HS-5 (cell line): ENCODE measurements around the gene CCND1.
A peak's percentile ranks its signal among the peaks of the same experiment; 100 is the strongest.
"Not testable (repeated sequence)": the region's sequence is repeated elsewhere in the genome, so short reads cannot be mapped to it uniquely, and the experiment has no call there.

Experiments
- DNase-seq: peaks from one replicate; pipeline ENCODE4 v3.0.0-alpha.2; 2012; ENCODE audit warnings: low read depth

CCND1 gene

DNA sequence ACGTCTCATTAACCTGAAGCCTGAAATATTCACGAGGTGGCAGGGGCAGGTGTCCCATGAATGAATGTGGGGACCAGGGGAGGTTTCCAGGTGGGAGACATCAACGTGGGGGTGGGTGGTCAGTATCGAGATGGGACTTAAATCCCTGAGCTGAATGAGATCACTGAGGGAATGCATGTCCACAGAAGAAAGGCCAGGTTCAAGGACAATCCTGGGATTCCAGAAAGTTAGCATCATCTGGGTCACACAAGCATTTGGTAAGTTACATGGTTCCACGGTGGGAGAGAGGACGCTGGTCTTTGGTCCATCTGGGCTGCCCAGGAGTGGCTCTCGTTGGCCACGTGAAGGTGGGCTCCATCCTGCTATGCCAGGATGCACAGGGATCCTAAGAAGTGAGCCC lies 22.7 kb upstream of the CCND1 start:
- DNase-seq = no peak

DNA sequence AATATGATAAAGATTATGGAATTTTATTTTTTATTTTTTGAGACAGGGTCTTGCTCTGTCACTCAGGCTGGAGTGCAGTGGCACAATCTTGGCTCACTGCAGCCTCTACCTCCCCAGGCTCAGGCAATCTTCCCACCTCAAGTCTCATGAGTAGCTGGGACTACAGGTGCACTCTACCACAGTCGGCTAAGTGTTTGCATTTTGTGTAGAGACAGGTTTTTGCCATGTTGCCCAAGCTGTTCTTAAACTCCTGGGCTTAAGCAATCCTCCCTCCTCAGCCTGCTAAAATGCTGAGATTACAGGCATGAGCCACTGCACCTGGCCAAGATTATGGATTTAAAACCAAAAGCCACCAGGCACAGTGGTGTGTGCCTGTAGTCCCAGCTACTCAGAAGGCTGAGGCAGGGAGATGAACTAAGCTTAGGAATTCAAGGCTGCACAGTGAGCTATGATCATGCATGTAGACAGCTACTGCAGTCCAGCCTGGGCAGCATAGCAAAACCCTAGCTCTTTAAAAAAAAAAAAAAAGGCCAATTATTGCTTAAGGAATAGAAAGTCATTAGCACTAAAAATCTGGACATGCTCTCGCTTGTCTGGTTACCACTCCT lies 20.2 kb upstream of the CCND1 start:
- DNase-seq = no peak

DNA sequence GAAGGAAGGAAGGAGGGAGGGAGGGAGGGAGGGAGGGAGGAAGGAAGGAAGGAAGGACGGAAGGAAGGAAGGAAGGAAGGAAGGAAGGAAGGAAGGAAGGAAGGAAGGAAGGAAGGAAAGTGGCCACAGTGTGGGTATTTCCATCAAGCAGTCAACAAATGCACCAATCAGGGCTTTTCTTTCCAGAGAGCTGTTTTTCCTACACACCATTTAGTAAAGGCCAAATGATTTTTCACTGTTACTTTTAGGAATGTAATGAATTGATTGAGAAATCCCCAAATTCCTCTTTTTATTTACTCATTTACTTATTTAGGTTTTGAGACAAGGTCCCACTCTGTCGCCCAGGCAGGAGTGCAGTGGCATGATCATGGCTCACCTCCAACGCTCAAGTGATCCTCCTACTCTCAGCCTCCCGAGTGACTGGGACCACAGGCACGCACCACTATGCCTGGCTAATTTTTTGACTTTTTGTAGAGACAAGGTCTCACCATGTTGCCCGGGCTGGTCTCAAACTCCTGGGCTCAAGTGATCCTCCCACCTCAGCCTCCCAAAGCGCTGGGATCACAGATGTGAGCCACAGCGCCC lies 18.8 kb upstream of the CCND1 start:
- DNase-seq = not testable (repeated sequence)

DNA sequence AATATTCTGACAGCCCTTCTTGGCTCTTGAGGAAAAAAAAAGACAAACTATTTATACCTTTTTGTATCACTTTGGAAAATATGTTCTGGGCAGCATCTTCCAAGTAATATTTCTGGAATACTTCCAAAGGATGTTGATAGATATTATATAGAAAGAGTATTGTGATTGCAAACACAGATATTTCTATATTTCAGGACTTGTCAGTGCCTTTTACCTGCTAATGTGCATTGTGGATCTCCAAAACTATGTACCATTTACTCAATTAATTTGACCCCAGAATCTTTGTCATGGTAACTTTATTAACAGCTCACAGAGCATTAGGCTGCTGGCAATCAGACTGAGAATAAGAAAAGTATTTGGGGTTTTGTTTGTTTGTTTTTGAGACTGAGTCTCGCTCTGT lies 16.7 kb upstream of the CCND1 start:
- no peak for DNase-seq

DNA sequence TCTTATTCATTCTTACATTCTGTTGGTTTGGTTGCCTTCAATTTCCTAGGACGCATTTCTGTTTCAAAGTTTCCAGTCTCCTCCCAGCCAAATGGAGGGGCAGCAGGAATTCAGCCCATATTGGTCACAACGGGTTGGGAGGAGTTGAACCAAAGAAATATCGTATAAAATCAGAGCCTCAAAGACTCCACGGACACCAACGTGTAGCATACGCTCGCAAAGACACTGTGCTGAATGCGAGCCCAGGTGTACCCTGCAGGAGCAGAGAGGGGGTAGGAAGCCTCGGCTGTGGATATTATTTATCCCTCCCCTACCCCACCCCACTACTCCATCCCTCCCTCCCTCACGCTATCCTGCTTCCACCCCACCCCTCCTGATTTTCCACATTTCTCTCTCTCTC lies 15.5 kb upstream of the CCND1 start:
- no peak for DNase-seq

DNA sequence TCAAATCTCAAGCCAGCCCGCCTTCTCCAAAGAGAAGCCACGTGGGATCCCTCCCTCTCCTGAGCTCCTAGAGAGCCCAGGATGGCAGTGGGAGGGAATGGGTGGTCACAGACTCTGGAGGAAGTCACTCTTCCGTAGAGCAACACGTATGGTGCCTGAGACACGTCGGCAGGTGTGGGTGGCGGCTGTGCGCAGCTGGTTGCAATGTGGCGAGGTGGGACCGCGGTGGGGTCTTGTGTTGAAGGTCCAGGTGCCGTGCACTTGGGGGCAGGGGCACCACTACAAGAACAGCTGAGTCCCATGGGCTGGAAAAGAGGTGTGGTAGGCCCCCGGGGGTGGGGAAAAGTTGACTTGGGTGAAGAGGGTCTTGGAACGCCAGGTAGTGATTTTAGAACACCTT lies 13.4 kb upstream of the CCND1 start:
- no peak for DNase-seq

DNA sequence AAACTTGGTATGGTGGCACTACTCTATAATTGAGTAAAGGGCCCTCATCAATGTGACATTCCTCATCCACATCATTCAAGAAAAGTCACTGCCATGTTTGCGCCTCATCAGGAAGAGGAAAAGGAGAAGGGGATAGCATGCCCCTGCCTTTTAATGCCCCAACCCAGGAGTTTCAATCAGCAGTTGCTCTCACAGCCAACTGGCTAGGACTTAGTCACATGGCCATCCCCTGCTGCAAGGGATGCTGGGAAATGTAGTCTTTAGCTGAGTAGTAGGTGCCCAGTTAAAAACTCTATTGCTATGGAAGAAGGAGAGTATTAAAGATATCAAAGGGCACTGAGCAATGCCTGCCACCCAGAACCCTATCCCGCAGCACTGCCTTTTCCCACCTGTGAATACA lies 10.9 kb upstream of the CCND1 start:
- no peak for DNase-seq

DNA sequence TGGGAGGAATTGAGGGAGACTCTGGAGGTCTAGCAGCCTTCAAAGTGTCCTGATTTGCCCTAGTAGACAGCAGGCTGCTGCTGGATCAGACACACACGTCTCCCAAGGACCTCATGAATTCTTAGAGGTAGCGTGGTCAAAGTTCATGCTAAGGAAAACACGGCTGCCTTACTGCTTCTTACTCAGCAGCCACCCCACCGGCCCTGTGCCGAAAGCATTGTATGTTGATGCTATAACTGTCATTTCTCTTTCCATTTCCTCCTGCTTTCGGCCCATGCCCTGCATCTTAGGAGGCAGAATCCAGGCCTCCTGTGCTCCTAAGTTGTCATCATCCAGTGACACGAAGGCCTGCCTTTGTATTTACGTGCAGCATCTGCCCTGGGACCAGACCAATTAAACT lies 10.5 kb upstream of the CCND1 start:
- no peak for DNase-seq

DNA sequence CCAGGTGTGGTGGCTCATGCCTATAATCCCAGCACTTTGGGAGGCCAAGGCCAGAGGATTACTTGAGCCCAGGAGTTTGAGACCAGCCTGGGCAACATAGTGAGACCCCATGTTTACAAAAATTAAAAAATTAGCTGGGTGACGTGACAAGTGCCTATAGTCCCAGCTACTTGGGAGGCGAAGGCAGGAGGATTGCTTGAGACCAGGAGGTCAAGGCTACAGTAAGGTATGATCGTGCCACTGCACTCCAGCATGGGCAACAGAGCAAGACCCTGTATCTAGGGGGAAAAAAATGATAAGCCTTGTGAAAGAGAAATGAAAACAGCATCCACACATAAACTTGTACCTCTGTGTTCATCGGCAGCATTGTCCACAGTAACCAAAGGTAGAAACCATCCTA lies 8.1 kb upstream of the CCND1 start:
- no peak for DNase-seq

DNA sequence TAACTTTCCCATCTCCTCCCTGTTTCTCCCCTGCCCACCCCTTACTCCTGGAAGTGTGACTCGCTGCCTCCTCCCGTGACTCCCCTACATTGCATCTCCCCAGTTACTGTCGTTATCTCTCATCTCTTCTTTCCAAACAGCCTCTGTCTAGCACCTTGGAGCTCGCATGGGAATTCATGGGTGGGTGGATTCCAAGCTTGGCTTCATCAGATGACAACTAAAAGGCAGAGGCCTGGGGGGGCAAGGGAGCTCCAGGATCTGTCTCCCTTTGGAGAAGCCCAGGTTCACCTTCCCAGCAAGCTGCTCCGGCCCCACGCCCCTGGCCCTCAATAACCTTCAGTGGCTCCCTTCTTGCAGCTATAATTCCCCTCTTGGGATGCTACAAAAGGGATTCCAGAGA lies 6.9 kb upstream of the CCND1 start:
- DNase-seq = no peak

DNA sequence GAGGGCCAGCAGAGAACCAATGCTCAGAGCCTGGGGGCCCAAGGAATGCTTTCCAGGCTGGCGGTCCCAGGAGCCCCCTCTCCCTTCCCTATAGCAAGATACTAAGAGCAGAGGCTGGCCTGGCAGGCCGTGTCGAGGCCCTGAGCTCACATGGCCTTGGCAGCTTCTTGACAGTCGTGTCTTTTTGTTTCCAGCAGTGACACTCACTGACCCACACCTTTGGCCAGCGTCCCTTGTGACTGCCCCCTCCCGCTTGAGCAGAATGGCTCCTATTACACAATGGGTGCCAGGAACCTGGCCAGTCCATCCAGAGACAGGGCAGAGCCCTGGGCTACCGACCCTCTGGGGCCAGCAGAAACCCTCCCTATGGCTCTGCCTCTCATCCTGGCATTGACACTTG lies 6.4 kb upstream of the CCND1 start:
- no peak for DNase-seq

DNA sequence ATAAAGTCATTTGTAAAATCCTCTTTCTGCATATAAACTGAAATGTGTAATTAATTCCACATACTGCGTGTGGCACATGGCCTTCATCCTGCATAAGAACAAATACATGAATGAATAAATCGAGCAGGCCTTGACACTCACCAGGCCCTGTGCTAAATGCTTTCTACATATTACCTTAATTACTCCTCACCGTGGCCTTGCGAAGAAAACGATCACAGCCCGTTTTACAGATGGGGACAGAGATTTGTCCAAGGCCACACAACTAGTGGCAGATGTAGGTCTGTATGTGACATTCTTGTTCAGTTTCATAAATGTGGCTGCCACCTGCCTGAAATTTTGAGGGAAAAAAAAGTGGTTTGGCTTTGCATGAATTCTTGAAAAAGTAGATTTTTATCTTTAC lies 5.8 kb upstream of the CCND1 start:
- DNase-seq = no peak

DNA sequence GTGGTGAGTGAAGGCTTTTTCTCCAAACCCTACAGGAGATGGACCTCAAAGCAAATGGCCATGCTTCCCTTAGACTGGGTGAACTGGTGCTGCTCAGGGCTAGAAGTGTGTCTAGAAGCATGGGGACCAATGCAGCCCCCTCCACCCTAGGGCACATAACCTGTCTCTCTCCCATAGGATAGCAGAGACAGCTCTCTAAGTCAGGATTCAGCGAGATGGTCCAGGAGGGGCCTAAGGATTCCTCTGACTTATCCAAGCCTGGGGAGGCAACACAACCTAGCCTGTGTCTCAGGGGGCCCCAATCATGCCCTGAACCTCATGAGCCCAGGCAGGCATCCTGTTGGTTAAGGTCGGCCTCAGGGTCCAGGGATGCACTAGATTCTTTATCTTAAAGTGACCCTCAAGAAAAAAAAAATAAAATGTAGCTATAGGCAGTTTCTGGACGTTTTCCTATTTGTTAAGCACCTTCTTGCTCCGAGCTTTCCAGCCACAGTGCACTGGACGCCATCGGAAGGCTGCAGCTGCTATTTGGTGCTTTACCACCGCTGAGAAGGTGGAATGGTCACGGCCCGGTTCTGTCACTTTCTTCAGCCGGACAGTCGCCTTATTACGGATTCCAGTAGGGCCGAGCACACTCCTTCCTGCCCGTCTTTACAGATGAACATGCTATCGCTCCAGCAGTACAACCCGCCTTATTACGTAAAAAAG lies 5.0 kb upstream of the CCND1 start:
- no peak for DNase-seq

DNA sequence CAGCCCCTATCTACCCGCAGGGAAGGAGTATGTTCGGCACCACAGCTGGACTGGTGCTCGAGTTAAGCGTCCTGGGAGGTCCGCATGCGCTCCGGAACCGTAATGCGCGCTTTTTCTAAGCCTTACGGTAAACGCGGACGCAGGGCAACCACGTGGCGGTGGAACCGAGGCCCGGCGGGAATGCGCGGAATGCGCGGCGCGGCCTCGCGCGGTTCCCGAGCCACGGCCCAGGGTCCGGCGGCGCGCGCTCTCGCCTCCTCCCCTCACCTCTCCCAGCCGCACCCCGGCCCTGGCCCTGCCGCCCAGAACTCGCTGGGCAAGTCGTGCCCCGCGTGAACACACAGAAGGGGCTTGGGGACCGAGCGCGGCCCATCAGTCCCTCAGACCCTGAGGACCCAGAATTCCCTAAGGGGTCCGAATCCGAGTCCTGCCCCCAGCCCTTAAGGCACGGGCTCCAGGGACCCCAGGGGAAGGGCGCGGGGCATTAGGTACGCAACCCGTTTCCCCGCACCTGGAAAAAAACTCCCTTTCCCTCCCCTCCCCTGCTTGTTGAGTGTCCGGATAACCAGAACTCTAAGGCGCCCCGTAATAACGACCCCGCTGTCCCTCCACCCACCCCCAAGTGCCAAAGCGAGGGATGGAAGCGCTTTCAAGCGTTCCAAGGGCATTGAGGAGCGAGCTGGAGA lies 4.3 kb upstream of the CCND1 start:
- peak; percentile 84 for DNase-seq

DNA sequence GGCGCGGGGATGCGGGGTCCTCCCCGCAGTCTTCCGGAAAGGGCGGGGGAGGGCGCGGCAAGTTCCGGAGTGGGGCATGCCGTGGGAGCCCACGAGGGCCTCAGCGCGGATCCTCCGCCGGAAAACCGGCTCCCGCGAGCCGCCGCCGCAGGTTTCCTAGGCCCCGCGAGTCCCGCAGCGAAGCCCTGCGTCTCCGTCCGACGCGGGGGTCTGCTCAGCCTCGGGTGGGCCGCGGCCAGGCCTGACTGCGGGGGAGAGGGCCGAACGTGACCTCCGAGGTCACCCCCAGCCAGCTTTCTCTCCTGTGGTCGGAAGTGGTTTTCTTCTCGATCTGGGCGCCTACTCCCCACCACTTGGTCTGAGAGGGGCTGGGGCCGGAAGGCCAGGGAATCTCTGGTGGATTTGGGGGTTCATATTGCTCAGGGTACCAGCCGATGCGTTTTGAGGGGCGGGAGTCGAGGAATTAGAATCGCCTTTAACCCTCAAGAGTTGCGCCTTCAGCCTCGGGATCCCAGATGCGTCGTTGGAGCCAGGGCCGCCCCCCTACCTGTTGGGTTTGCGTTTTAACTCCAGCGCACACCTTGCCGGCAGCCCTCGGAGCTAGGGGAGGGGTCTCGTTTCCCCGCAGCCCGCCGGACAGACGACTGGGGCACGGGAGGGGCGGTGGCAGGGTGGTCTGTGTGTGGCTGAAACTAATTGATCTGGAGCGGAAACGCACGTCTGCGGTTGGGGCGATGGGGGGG lies 3.6 kb upstream of the CCND1 start:
- DNase-seq = no peak

DNA sequence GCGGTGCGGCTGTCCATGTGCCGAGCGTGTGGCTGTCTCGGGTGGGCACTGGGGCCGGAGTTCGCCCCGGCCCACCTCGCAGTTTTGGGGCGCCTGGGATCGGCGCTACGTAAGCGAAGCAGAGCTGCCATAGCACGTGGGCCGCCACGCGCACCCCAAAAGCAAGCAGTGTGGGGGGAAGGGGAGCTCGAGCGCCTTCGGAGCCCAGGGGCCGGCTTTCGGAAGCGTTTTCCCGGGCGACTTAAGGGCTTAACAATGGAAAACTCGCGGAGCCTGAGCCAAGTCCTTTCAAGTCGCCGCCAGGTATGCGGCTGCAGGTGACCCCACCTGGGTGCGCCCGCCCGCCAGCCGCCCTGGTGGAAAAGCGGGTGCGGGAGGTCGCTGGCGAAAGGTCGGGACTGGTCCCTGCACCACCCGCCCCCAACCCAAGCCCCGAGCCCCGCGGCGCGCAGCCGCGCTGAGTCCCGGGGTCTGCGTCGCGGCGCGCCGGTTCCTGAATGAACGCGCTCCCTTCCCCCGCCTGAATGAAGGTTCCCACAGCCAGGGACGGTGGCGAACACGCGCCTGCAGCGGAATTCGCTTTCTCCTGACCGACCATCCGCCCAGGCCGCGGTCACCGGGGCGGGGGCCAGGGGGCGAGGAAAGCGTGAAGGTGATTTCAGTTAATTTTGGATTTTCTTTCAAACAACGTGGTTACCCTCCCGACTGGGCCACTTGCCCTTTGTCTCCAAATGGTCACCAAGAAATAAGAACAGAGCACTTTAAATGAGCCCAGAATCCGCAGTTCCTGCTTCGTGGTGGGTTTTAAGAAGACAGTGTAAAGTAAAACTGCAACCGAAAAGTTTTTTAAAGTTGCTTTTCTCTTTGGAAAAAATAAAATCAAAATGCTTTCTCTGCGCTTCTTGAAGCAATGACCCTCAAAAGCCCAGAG lies 2.8 kb upstream of the CCND1 start:
- DNase-seq = no peak

DNA sequence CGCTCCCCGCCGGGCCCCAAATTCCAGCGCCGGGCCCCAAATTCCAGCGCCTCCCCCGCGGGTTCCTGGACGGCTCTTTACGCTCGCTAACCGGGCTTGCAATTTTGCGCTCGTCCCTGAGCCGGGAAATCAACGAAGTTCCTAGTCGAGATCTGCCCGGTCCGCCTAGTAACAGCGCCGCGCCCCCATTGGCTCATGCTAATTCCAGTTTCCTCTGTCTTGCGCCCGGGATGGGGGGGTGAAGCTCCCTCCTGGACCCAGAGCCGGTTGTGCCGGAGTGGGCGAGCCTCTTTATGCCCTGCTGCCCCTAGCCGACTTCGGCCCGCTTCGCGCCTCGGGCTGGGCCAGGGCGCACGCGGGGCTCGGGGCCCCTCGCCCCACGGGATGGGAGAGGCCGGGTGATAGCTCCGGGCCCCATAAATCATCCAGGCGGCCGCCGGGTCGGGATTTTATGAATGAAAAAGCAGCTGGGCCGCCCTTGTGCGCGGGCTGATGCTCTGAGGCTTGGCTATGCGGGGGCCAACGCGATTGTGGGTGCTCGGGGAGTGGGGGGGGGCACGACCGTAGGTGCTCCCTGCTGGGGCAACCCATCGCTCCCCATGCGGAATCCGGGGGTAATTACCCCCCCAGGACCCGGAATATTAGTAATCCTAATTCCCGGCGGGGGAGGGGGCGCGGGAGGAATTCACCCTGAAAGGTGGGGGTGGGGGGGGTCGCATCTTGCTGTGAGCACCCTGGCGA lies 1.8 kb upstream of the CCND1 start:
- peak; percentile 92 for DNase-seq

DNA sequence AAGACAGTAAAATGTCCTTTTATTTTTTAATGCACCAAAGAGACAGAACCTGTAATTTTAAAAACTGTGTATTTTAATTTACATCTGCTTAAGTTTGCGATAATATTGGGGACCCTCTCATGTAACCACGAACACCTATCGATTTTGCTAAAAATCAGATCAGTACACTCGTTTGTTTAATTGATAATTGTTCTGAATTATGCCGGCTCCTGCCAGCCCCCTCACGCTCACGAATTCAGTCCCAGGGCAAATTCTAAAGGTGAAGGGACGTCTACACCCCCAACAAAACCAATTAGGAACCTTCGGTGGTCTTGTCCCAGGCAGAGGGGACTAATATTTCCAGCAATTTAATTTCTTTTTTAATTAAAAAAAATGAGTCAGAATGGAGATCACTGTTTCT lies 1.1 kb upstream of the CCND1 start:
- DNase-seq = no peak

DNA sequence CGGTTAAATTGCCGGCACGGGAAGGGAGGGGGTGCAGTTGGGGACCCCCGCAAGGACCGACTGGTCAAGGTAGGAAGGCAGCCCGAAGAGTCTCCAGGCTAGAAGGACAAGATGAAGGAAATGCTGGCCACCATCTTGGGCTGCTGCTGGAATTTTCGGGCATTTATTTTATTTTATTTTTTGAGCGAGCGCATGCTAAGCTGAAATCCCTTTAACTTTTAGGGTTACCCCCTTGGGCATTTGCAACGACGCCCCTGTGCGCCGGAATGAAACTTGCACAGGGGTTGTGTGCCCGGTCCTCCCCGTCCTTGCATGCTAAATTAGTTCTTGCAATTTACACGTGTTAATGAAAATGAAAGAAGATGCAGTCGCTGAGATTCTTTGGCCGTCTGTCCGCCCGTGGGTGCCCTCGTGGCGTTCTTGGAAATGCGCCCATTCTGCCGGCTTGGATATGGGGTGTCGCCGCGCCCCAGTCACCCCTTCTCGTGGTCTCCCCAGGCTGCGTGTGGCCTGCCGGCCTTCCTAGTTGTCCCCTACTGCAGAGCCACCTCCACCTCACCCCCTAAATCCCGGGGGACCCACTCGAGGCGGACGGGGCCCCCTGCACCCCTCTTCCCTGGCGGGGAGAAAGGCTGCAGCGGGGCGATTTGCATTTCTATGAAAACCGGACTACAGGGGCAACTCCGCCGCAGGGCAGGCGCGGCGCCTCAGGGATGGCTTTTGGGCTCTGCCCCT lies 529 bp upstream of the CCND1 start:
- no peak for DNase-seq
